Fibroblast of lung (primary cell): ENCODE measurements around the gene DDAH1.

ENCODE experiments used
- EZH2 ChIP-seq: IDR thresholded peaks from 2 replicates; pipeline ENCODE4 v1.5.1; 2012; ENCODE audit warnings: low read length, control low read depth, mild to moderate bottlenecking; ENCODE audit errors: missing control alignments
- TF ChIP-seq, protein P1 (sequence below), 2 donors: IDR thresholded peaks in 1 of 2; conservative IDR thresholded peaks in 1 of 2; 1 replicate in 1 of 2; 2 replicates in 1 of 2; pipeline ENCODE4 v1.5.1; 2011 to 2012; ENCODE audit warnings: low read length in 2 of 2, control low read depth in 1 of 2, inconsistent platforms in 1 of 2, low read depth in 1 of 2, mild to moderate bottlenecking in 1 of 2

DNA sequence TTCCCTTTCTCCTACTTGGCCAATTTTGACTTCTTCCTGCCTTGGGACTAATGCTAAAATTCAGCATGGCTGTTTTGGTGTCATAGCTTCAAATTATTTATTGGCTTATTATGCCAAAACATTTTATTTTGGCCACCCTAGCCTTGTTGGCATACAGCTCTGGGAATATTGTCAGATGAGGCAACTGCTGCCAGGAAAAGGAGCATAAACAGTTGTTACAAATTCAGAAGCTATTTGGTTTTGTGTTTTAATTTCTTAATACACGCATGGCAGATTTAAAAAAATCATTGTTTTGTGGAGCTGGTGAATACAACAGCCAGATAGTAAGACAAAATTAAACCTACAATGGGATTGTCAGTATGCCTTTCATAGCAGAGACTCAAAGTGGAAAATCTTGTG is 121.7 kb downstream of the DDAH1 start:
- TF ChIP-seq, protein P1, sequence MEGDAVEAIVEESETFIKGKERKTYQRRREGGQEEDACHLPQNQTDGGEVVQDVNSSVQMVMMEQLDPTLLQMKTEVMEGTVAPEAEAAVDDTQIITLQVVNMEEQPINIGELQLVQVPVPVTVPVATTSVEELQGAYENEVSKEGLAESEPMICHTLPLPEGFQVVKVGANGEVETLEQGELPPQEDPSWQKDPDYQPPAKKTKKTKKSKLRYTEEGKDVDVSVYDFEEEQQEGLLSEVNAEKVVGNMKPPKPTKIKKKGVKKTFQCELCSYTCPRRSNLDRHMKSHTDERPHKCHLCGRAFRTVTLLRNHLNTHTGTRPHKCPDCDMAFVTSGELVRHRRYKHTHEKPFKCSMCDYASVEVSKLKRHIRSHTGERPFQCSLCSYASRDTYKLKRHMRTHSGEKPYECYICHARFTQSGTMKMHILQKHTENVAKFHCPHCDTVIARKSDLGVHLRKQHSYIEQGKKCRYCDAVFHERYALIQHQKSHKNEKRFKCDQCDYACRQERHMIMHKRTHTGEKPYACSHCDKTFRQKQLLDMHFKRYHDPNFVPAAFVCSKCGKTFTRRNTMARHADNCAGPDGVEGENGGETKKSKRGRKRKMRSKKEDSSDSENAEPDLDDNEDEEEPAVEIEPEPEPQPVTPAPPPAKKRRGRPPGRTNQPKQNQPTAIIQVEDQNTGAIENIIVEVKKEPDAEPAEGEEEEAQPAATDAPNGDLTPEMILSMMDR (conservative IDR thresholded peaks at IDR 0.05 in 1 of 2, IDR thresholded peaks at IDR 0.05 in 1 of 2; ENCODE audit: low read depth in 1 of 2, low read length in 2 of 2), result no peak
- no peak for TF ChIP-seq EZH2
